Raji (cell line): Measurements from ENCODE around the gene ADORA3.

Experiments
- POLR2A ChIP-seq: IDR thresholded peaks from 2 replicates; pipeline ENCODE4 v1.6.1; 2011; ENCODE audit warnings: low read depth, low read length, control low read depth; ENCODE audit not compliant: insufficient read depth

The ADORA3 gene

GRCh38 chr1:111503585-111504060, at the start of gene ADORA3, which contains the start of gene TMIGD3:
ADORA3 (minus strand) TSS chr1:111503633; CDS start chr1:111503354, 279 bp downstream.
TMIGD3 (minus strand) TSS chr1:111503633; CDS start chr1:111503354, 279 bp downstream.
- no peak for TF ChIP-seq POLR2A

DNA sequence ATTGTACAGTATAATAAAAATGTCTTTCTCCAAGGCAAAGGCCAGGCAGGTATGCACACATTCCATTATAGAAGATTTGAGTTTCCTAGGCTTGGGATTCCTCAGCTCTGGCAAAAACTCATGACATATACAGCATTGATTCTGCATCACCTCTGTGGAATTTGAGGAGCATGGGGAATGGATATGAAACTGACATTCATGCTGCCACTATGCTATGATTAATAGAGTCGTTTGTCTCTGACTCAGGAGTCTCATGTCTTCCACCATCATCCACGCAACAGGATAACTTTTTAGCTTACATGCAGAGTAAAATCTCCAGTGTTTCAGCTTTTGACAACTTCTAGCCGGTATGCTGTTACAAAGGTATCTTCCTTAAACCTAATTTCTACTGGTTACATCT, 49.8 kb upstream of the ADORA3 start:
- no peak for TF ChIP-seq POLR2A

- TF ChIP-seq POLR2A = no peak
Measured at GRCh38 chr1:111552587-111552986, 49.2 kb upstream of the ADORA3 start.

GRCh38 chr1:111551623-111552411, 48.4 kb upstream of the ADORA3 start:
- TF ChIP-seq POLR2A = no peak

DNA sequence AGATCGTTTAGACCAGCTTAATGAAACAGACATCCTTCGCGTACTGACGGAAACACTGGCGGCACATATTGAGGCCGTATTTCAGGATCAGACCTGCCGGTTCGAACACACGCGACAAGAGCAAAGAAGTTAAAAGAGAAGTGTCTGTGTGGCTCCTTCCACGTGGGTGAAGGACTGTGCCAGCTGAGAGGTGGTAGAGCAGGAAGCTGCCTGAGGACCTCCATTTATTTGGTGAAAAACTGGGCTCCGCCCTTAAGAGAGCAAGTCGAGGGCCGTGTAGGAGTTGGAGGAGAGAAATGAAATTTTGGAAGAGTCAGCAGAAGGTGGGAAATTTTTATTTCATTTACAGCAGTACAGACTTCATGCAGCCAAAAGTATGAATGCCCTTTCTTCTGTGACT, 38.8 kb upstream of the ADORA3 start:
- no peak for TF ChIP-seq POLR2A

GRCh38 chr1:111541721-111542120, 38.3 kb upstream of the ADORA3 start:
- TF ChIP-seq POLR2A = no peak

DNA sequence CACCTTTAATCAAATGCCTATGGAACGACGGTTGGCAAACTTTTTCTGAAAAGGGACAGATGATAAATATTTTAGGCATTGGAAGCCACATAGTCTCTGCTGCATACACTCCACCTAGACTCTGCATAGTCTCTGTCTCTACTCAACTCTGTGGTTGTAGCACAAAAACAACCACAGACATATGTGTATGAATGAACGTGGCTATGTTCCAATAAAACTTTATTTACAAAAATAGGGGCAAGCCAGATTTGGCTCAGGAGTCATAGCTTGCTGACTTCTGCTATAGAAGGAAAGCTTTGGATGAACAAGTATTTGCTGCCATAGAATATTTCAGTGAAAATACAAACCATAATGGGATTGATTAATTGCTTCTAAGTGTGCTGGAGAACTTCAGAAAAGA, 37.5 kb upstream of the ADORA3 start:
- TF ChIP-seq POLR2A = no peak

- TF ChIP-seq POLR2A = no peak
Measured at GRCh38 chr1:111538343-111539025, 35.1 kb upstream of the ADORA3 start.

DNA sequence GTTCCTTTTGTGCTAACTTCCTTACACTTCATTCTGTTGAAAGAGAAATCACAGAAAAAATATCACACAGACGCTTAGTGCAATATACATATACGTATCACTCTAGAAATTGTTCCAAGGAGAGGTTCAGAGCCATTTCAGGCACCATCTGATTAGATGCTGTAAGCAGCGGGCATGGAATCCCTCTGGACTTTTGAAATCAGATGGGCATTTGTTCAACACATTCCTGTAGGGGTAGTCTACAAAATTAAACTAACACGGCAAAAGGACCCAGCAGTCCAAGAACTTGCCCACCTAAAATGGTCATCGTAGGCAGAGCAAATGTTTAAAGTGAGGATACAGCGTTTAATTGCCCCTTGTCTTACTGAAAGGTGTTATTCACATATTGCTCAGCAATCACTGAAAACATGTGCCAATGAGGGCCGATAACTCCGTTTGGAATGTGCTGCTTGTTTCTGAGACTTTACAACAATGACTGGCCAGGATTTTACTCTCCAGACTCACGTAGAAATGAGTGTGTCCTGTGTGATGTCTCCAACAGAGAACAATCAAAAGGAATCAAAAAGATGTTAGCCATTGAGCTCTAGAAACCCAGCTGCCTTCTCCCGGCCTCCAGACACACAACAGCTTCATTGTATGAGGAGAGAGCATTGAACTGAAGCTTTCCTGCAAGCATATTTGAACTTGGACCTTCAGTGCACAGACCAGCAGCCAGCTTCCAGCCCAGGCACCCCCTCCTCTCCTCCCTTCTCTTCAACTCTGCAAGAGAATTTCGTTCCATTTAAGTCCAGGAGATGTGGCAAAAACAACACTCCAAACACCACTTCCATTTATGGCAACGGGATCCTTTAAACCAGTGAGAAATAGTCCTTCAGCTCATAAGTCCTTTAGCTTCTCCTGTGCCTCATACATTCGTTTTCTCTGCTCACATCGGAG, 32.1 kb upstream of the ADORA3 start:
- no peak for TF ChIP-seq POLR2A

DNA sequence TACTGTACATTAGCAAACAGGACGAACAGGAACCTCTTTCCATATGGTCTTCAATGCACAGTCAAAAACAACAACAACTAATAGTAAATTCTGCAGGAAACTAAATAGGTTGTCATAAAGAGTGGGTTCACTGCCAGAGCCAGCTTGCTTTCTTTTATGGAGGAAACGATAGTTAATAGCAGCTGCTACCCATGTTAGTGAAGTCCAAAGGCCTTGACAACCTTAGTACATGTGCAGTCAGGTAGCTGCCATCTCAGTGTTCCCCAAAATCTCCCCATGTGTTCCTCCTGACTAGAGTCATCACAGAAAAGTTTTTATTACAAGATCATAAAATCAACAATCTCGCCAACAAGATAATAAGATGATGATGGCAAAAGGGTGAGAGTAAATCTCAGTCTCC, 16.6 kb upstream of the ADORA3 start:
- TF ChIP-seq POLR2A = no peak

- TF ChIP-seq POLR2A = no peak
Measured at GRCh38 chr1:111517469-111518225, 14.2 kb upstream of the ADORA3 start.

GRCh38 chr1:111516005-111516535, 12.6 kb upstream of the ADORA3 start:
- no peak for TF ChIP-seq POLR2A

GRCh38 chr1:111515291-111516004, 12.0 kb upstream of the ADORA3 start:
- TF ChIP-seq POLR2A = no peak
